GM12874 (cell line): ENCODE results near the gene LRRTM1.

Experiments used
- CTCF ChIP-seq: IDR thresholded peaks from 2 replicates; pipeline ENCODE4 v1.5.1; 2011; ENCODE audit warnings: low read depth, mild to moderate bottlenecking, control low read depth, low read length, moderate library complexity; ENCODE audit not compliant: insufficient read depth

Gene LRRTM1

GRCh38 chr2:80333886-80334285, 29.3 kb upstream of the LRRTM1 start:
- TF ChIP-seq CTCF: no peak

DNA sequence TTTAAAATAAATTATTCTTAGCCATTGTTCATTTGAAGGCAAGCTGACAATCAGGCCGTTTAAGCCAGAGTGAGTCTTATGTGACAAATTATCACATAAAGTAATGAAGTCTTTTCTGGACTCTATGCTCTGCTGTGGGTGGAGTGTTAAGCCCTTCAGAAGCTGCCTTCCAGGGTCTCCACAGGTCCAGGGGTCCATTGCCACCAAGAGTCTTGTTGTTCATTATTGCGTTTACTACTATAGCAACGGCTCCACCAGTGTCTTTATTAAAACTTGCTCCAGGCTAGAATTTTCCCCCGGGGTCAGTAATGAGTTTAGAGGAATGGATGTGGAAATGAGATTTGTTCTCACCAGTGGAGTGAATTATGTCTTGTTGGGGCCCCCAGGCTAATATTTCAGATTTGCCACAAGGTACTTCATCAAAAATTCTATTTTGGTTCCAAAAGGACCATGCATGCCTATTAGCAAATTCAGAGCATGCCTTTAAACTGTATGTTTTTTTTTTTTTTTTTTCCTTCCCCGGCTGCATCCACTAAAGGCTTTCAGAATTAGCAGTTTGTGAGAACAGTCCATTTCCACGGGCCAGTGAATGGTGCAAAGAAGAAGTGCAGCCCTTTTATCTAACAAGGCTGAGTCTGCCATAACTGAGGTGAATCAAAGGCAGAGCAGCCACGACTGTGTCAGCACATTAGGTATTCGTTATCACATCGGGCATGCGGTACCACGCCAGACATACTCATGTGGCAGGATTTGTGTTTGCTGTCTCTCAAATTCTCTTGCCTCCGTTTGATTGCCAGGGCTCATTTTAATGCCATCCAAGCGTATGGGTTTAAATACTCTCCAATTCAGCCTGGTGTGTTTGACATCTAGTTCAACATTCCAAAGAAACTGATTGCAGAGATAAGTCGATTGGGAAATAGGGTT, 26.2 kb upstream of the LRRTM1 start:
- TF ChIP-seq CTCF: no peak

- TF ChIP-seq CTCF: no peak
Observed at GRCh38 chr2:80329491-80329890, 24.9 kb upstream of the LRRTM1 start.

GRCh38 chr2:80328159-80328571, 23.6 kb upstream of the LRRTM1 start:
- TF ChIP-seq CTCF: no peak

DNA sequence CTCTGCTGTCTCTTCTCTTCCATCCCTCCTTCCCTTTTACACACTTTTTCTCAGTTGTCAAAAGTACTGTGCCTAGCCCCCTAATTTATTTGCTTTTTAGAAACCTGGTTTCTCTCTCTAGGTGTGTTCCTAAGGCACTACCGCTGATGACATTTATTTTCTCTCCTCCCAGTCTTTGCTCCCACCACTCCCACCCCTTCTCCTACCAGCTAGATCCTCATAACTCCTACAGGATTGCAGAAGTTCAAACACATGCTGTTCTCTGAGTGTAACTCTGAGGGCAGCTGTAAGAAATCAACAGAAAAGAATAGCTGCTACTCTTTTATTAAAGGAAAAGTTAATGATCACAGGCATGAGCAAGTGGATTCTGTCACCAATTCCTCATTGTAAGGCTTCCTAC, 22.3 kb upstream of the LRRTM1 start:
- no peak for TF ChIP-seq CTCF

GRCh38 chr2:80326214-80326613, 21.7 kb upstream of the LRRTM1 start:
- peak; percentile 21; the same call in 1 of the 2 replicates for TF ChIP-seq CTCF

DNA sequence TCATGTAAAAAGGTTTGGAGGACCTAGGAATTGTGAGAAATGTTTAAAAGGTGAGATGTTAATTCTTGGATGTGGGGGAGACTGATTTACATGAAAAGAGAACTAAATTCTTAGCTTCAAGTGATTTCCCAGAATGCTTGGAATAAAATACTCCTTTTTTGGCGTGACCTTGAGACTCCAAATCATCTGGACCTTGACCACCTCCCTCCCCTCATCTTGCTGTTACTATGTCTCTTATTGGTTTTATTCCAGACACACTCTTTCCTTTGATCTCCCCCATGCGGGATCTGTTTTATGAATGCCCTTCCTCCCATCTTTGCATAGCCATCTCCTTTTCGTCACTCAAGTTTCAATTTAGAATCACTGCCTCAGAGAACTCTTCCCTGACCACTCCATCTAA, 20.0 kb upstream of the LRRTM1 start:
- no peak for TF ChIP-seq CTCF
